HL-60 (cell line): ENCODE data around the gene KRT38.

Experiments
- CTCF ChIP-seq: IDR thresholded peaks from one replicate; pipeline ENCODE4 v1.5.1; 2011; ENCODE audit warnings: low read length, control low read depth, inconsistent platforms; ENCODE audit not compliant: insufficient read depth
- GABPA ChIP-seq: IDR thresholded peaks from 2 replicates; pipeline ENCODE4 v1.6.1; 2012; ENCODE audit warnings: low read depth
- POLR2AphosphoS5 ChIP-seq: IDR thresholded peaks from 2 replicates; pipeline ENCODE4 v1.6.1; 2012; ENCODE audit warnings: low read depth
- SPI1 ChIP-seq: IDR thresholded peaks from 2 replicates; pipeline ENCODE4 v1.6.1; 2012; ENCODE audit warnings: low read depth, mild to moderate bottlenecking, borderline replicate concordance
- TF ChIP-seq, protein P1 (sequence below): IDR thresholded peaks from 2 replicates; pipeline ENCODE4 v1.6.1; 2012; ENCODE audit warnings: low read depth; ENCODE audit not compliant: insufficient replicate concordance

DNA sequence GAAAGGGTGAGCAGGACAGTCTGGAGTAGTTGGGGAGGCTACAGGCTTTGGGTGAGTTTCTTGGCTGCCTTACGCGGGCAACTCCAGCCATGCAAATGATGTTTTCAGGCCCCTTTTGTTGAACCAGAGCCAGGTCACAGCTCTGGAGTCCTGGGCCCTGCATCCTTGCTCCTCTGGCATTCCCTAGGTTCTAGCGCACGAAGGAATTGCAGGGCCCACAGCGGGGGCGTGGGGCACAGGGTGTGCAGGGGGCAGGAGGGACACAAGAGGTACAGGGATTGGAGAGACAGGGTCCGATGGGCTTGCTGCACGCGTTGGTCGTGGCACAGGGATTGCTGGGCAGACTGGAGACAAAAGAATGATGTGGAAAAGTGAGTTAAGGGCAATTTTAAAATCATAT, 47.0 kb downstream of the KRT38 start:
- TF ChIP-seq CTCF (no peak), POLR2AphosphoS5 (no peak), GABPA (no peak), SPI1 (no peak)
- TF ChIP-seq, protein P1, sequence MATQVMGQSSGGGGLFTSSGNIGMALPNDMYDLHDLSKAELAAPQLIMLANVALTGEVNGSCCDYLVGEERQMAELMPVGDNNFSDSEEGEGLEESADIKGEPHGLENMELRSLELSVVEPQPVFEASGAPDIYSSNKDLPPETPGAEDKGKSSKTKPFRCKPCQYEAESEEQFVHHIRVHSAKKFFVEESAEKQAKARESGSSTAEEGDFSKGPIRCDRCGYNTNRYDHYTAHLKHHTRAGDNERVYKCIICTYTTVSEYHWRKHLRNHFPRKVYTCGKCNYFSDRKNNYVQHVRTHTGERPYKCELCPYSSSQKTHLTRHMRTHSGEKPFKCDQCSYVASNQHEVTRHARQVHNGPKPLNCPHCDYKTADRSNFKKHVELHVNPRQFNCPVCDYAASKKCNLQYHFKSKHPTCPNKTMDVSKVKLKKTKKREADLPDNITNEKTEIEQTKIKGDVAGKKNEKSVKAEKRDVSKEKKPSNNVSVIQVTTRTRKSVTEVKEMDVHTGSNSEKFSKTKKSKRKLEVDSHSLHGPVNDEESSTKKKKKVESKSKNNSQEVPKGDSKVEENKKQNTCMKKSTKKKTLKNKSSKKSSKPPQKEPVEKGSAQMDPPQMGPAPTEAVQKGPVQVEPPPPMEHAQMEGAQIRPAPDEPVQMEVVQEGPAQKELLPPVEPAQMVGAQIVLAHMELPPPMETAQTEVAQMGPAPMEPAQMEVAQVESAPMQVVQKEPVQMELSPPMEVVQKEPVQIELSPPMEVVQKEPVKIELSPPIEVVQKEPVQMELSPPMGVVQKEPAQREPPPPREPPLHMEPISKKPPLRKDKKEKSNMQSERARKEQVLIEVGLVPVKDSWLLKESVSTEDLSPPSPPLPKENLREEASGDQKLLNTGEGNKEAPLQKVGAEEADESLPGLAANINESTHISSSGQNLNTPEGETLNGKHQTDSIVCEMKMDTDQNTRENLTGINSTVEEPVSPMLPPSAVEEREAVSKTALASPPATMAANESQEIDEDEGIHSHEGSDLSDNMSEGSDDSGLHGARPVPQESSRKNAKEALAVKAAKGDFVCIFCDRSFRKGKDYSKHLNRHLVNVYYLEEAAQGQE, result no peak
